PC-9 (cell line): ENCODE measurements around the gene MEIS2. TPM values are rescaled to one million over a fixed set of nuclear protein-coding genes. Genes with fewer than 3 reads are reported as not detected.

Source experiments
- BruUV-seq: library from RNA; stranded (reverse); fragments of 400-500 nt; replicated peaks from 2 replicates; lab custom pipeline; 2021; lab: Mats Ljungman, UMichigan
- CTCF ChIA-PET: fragments of 300-600 bp; sonication (Branson Sonifier 250); formaldehyde crosslinking; loops from one replicate; lab custom pipeline; 2022; ENCODE audit warnings: antibody characterized with exemption; lab: Charles Lee
- POLR2A ChIA-PET: fragments of 300-600 bp; sonication (Branson Sonifier 250); formaldehyde crosslinking; loops from one replicate; lab custom pipeline; 2022; ENCODE audit warnings: antibody characterized with exemption; ENCODE audit not compliant: unreplicated experiment; lab: Charles Lee
- DNase-seq, 2 experiments: peaks; one replicate each; pipeline versions ENCODE4 v3.0.0 to v3.0.0-alpha.2; 2015 to 2022; ENCODE audit warnings: mixed read lengths in 1 of 2
- H2AFZ ChIP-seq: fragments of 200-600 bp; sonication (generic); 2 replicates; pipeline ENCODE4 v1.8.1; 2017; ENCODE audit warnings: antibody characterized with exemption
- H3F3A ChIP-seq: fragments of 200-600 bp; sonication (generic); 2 replicates; pipeline ENCODE4 v1.8.1; 2017; ENCODE audit warnings: antibody characterized with exemption, mild to moderate bottlenecking, low read depth; ENCODE audit not compliant: insufficient read depth
- H3K27ac ChIP-seq: fragments of 200-600 bp; sonication (generic); 2 replicates; pipeline ENCODE4 v1.6.1; 2016; ENCODE audit warnings: mixed run types
- H3K27me3 ChIP-seq: fragments of 200-600 bp; sonication (generic); 2 replicates; pipeline ENCODE4 v1.6.1; 2016; ENCODE audit warnings: low read depth, mixed run types; ENCODE audit not compliant: insufficient read depth
- H3K36me3 ChIP-seq: fragments of 200-600 bp; sonication (generic); 2 replicates; pipeline ENCODE4 v1.6.1; 2016; ENCODE audit warnings: low read depth, mixed run types
- H3K4me1 ChIP-seq: fragments of 200-600 bp; sonication (generic); replicated peaks from 2 replicates; pipeline ENCODE4 v1.6.1; 2016; ENCODE audit warnings: mixed run types; ENCODE audit not compliant: insufficient read depth
- H3K4me2 ChIP-seq: fragments of 200-600 bp; sonication (generic); 2 replicates; pipeline ENCODE4 v1.6.1; 2017; ENCODE audit warnings: mixed run types
- H3K4me3 ChIP-seq: fragments of 200-600 bp; sonication (generic); 2 replicates; pipeline ENCODE4 v1.6.1; 2016; ENCODE audit warnings: mixed run types
- H3K79me2 ChIP-seq: fragments of 200-600 bp; sonication (generic); 2 replicates; pipeline ENCODE4 v1.6.1; 2017; ENCODE audit warnings: low read depth, mixed run types
- H3K9me2 ChIP-seq: fragments of 200-600 bp; sonication (generic); 2 replicates; pipeline ENCODE4 v1.8.1; 2017; ENCODE audit warnings: mild to moderate bottlenecking; ENCODE audit not compliant: insufficient read depth
- H3K9me3 ChIP-seq: fragments of 200-600 bp; sonication (generic); 2 replicates; pipeline ENCODE4 v1.8.1; 2016; ENCODE audit warnings: low read depth; ENCODE audit not compliant: insufficient read depth
- H4K20me1 ChIP-seq: fragments of 200-600 bp; sonication (generic); 2 replicates; pipeline ENCODE4 v1.8.1; 2017; ENCODE audit not compliant: insufficient read depth
- CTCF ChIP-seq: fragments of 200-600 bp; sonication (generic); conservative IDR thresholded peaks from 2 replicates; pipeline ENCODE4 v1.6.1; 2017; ENCODE audit warnings: mixed run types, antibody characterized with exemption, mild to moderate bottlenecking, moderate library complexity
- EZH2 ChIP-seq: fragments of 200-600 bp; sonication (generic); IDR thresholded peaks from 2 replicates; pipeline ENCODE4 v1.8.0; 2017; ENCODE audit warnings: antibody characterized with exemption, low read depth
- intact Hi-C: fragments of 100-400 bp; cut with micrococcal nuclease; formaldehyde crosslinking; loops from one replicate; pipeline ENCODE4 v1.10.0; 2022; ENCODE audit not compliant: unreplicated experiment
- total RNA-seq: library from RNA; stranded (reverse); gene quantifications from 2 replicates; pipeline ENCODE4 v1.2.3, GENCODE V29; 2021

Gene MEIS2
- total RNA-seq, 1 experiment from 2014 or later: 29.1 TPM

GRCh38 chr15:36978625-36979024 lies 121.7 kb downstream of the MEIS2 start:
- H3K79me2 ChIP-seq: no peaks in the 10 kb centered on the region
- no TSS peak for BruUV-seq
- H3K36me3 ChIP-seq: no peaks in the 10 kb centered on the region
- H3K4me2 ChIP-seq: no peak overlapping the region
- H2AFZ ChIP-seq: no peak overlapping the region
- H4K20me1 ChIP-seq: no peaks in the 10 kb centered on the region
- TF ChIP-seq EZH2 (no peak), CTCF (no peak)
- H3K4me3 ChIP-seq: no peak overlapping the region
- H3K4me1 ChIP-seq: no peaks in the 10 kb centered on the region
- H3K9me3 ChIP-seq: no peaks in the 10 kb centered on the region; the same call in 1 of the 2 replicates
- H3F3A ChIP-seq: no peaks in the 10 kb centered on the region
- intact Hi-C loops: no loop called here
- H3K27me3 ChIP-seq: no peaks in the 10 kb centered on the region
- ChIA-PET CTCF (no interaction called here), POLR2A (no interaction called here)
- DNase-seq: no peak
- no peak overlapping the region for H3K27ac ChIP-seq
- no peaks in the 10 kb centered on the region for H3K9me2 ChIP-seq

- no peak for TF ChIP-seq CTCF
- TF ChIP-seq EZH2: no peak
Measured at GRCh38 chr15:36978126-36978525, 122.2 kb downstream of the MEIS2 start.

GRCh38 chr15:36977659-36978058 lies 122.7 kb downstream of the MEIS2 start:
- Histone ChIP-seq H2AFZ (no peak overlapping the region), H3K9me2 (no peaks in the 10 kb centered on the region), H3K4me2 (no peak overlapping the region), H3K36me3 (no peaks in the 10 kb centered on the region), H3K27me3 (no peaks in the 10 kb centered on the region), H3K4me3 (no peak overlapping the region), H3F3A (no peaks in the 10 kb centered on the region), H3K9me3 (no peaks in the 10 kb centered on the region), H3K79me2 (no peaks in the 10 kb centered on the region), H3K27ac (no peak overlapping the region), H3K4me1 (no peaks in the 10 kb centered on the region), H4K20me1 (no peaks in the 10 kb centered on the region)
- intact Hi-C loops: no loop called here
- no peak for DNase-seq
- BruUV-seq: no TSS peak
- TF ChIP-seq CTCF (no peak), EZH2 (no peak)
- ChIA-PET POLR2A (no interaction called here), CTCF (no interaction called here)

More at GRCh38 chr15:36978126-36978525, 122.2 kb downstream of the MEIS2 start:
- Histone ChIP-seq H3K4me2 (no peak overlapping the region), H3K9me3 (no peaks in the 10 kb centered on the region), H3K36me3 (no peaks in the 10 kb centered on the region), H4K20me1 (no peaks in the 10 kb centered on the region), H3K4me1 (no peaks in the 10 kb centered on the region), H3K9me2 (no peaks in the 10 kb centered on the region), H3F3A (no peaks in the 10 kb centered on the region), H3K79me2 (no peaks in the 10 kb centered on the region), H3K27me3 (no peaks in the 10 kb centered on the region), H2AFZ (no peak overlapping the region), H3K27ac (no peak overlapping the region), H3K4me3 (no peak overlapping the region)
- no TSS peak for BruUV-seq
- POLR2A ChIA-PET: no interaction called here
- no peak for DNase-seq
- CTCF ChIA-PET: no interaction called here
- intact Hi-C loops: no loop called here
